Panc1 (cell line): ENCODE results near the gene CCNYL1. TPM values are rescaled to one million over a fixed set of nuclear protein-coding genes. Genes with fewer than 3 reads are reported as not detected.

Experiments used
- ATAC-seq: fragments of 200-7000 bp; cut with Tn5 transposase; 2 replicates; pipeline ENCODE4 v1.9.1; 2020; ENCODE audit warnings: mild to moderate bottlenecking, moderate library complexity
- BruUV-seq: library from RNA; stranded (reverse); fragments of 400-500 nt; replicated peaks from 2 replicates; lab custom pipeline; 2021; lab: Mats Ljungman, UMichigan
- CTCF ChIA-PET: fragments of 300-600 bp; sonication (Branson Sonifier 250); formaldehyde crosslinking; loops from one replicate; lab custom pipeline; 2022; ENCODE audit warnings: antibody characterized with exemption; lab: Charles Lee
- POLR2A ChIA-PET: fragments of 300-600 bp; sonication (Branson Sonifier 250); formaldehyde crosslinking; loops from one replicate; lab custom pipeline; 2022; ENCODE audit warnings: antibody characterized with exemption; lab: Charles Lee
- DNase-seq: peaks from one replicate; pipeline ENCODE4 v3.0.0-alpha.2; 2010; ENCODE audit warnings: low read depth, low spot score
- H3K27ac ChIP-seq: 2 replicates; pipeline ENCODE4 v1.5.1; 2011; ENCODE audit warnings: mild to moderate bottlenecking, low read length, inconsistent platforms
- H3K27me3 ChIP-seq: fragments of 200-500 bp; sonication (Bioruptor generic); 2 replicates; pipeline ENCODE4 v1.6.0; 2014; ENCODE audit warnings: low read length, inconsistent platforms; ENCODE audit not compliant: control insufficient read depth, insufficient read depth
- H3K36me3 ChIP-seq: fragments of 200-500 bp; sonication (Bioruptor generic); 2 replicates; pipeline ENCODE4 v1.5.1; 2014; ENCODE audit warnings: inconsistent platforms, mild to moderate bottlenecking, low read length, moderate library complexity; ENCODE audit not compliant: control insufficient read depth, insufficient read depth
- H3K4me1 ChIP-seq: 2 replicates; pipeline ENCODE4 v1.5.1; 2011; ENCODE audit warnings: inconsistent platforms, mild to moderate bottlenecking, low read length, moderate library complexity; ENCODE audit not compliant: control insufficient read depth, insufficient read depth
- H3K4me3 ChIP-seq, 2 experiments: 2 replicates each; pipeline ENCODE4 v1.5.1; 2011 to 2012; ENCODE audit warnings: low read depth in 2 of 2, low read length in 2 of 2, mild to moderate bottlenecking in 2 of 2, inconsistent platforms in 1 of 2, moderate library complexity in 1 of 2
- H3K9me3 ChIP-seq: fragments of 200-500 bp; sonication (Bioruptor generic); 2 replicates; pipeline ENCODE4 v1.5.1; 2014; ENCODE audit warnings: low read depth, mild to moderate bottlenecking, inconsistent platforms, low read length, moderate library complexity; ENCODE audit not compliant: control insufficient read depth, insufficient read depth
- POLR2AphosphoS5 ChIP-seq: IDR thresholded peaks from 2 replicates; pipeline ENCODE4 v1.6.1; 2012; ENCODE audit warnings: mild to moderate bottlenecking, low read depth, low read length, moderate library complexity
- SIN3A ChIP-seq: IDR thresholded peaks from 2 replicates; pipeline ENCODE4 v1.6.1; 2012; ENCODE audit warnings: low read depth, mild to moderate bottlenecking, low read length, moderate library complexity, borderline replicate concordance; ENCODE audit not compliant: insufficient read depth
- TCF7L2 ChIP-seq: IDR thresholded peaks from 2 replicates; pipeline ENCODE4 v1.6.1; 2011; ENCODE audit warnings: mild to moderate bottlenecking, low read depth, low read length, inconsistent platforms
- in situ Hi-C: cut with HindIII; loops from 2 replicates; pipeline ENCODE4 v1.10.0; 2016; ENCODE audit warnings: low sequenced_read_pairs, low pct_unique_long_range_greater_than_20kb
- intact Hi-C: fragments of 100-400 bp; cut with micrococcal nuclease; formaldehyde crosslinking; loops from one replicate; pipeline ENCODE4 v1.10.0; 2022; ENCODE audit not compliant: unreplicated experiment
- total RNA-seq: library from RNA; stranded (reverse); gene quantifications from one replicate; pipeline ENCODE4 v1.2.1, GENCODE V29; 2021; ENCODE audit not compliant: unreplicated experiment
- TF ChIP-seq, protein P1 (sequence below), 2 experiments: IDR thresholded peaks; 2 replicates each; pipeline ENCODE4 v1.6.1; 2011 to 2012; ENCODE audit warnings: low read depth in 2 of 2, control low read depth in 1 of 2, low read length in 1 of 2, mild to moderate bottlenecking in 1 of 2, moderate library complexity in 1 of 2; ENCODE audit not compliant: insufficient read depth in 1 of 2
- TF ChIP-seq, protein P2 (sequence below): fragments of 450-650 bp; IDR thresholded peaks from 2 replicates; pipeline ENCODE4 v1.5.1; 2017; ENCODE audit warnings: mild to moderate bottlenecking

Gene CCNYL1
- total RNA-seq, 1 experiment from 2014 or later: 31.4 TPM

DNA sequence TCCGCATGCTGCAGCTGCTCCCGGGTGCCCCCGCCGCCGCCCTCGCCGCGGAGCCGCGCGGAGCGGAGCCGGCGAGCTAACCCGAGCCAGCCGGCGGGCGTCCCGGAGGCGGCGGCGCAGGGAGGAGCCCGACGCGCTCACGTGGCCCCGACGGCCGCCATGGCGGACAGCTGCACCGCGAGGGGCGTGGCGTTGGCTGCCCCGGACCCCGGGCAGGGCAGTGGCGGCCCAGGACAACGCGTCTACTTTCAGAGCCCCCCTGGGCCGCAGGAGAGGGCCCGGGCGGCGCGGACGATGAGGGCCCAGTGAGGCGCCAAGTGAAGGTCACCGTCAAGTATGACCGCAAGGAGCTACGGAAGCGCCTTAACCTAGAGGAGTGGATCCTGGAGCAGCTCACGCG, 30.0 kb upstream of the CCNYL1 start:
- in situ Hi-C loops: no loop called here
- no peak overlapping the region for H3K27ac ChIP-seq
- intact Hi-C loops: no loop called here
- H3K27me3 ChIP-seq: no peaks in the 10 kb centered on the region
- no peak overlapping the region for H3K4me3 ChIP-seq
- peaks cover 9% of the 10 kb centered on the region for H3K4me1 ChIP-seq
- POLR2A ChIA-PET: no interaction called here
- no peak for TF ChIP-seq POLR2AphosphoS5
- TF ChIP-seq SIN3A: no peak
- TF ChIP-seq, protein P1, sequence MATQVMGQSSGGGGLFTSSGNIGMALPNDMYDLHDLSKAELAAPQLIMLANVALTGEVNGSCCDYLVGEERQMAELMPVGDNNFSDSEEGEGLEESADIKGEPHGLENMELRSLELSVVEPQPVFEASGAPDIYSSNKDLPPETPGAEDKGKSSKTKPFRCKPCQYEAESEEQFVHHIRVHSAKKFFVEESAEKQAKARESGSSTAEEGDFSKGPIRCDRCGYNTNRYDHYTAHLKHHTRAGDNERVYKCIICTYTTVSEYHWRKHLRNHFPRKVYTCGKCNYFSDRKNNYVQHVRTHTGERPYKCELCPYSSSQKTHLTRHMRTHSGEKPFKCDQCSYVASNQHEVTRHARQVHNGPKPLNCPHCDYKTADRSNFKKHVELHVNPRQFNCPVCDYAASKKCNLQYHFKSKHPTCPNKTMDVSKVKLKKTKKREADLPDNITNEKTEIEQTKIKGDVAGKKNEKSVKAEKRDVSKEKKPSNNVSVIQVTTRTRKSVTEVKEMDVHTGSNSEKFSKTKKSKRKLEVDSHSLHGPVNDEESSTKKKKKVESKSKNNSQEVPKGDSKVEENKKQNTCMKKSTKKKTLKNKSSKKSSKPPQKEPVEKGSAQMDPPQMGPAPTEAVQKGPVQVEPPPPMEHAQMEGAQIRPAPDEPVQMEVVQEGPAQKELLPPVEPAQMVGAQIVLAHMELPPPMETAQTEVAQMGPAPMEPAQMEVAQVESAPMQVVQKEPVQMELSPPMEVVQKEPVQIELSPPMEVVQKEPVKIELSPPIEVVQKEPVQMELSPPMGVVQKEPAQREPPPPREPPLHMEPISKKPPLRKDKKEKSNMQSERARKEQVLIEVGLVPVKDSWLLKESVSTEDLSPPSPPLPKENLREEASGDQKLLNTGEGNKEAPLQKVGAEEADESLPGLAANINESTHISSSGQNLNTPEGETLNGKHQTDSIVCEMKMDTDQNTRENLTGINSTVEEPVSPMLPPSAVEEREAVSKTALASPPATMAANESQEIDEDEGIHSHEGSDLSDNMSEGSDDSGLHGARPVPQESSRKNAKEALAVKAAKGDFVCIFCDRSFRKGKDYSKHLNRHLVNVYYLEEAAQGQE (IDR thresholded peaks at IDR 0.05; ENCODE audit: insufficient read depth in 1 of 2, low read depth in 2 of 2, low read length in 1 of 2): no peak
- TF ChIP-seq TCF7L2: no peak
- TF ChIP-seq, protein P2, sequence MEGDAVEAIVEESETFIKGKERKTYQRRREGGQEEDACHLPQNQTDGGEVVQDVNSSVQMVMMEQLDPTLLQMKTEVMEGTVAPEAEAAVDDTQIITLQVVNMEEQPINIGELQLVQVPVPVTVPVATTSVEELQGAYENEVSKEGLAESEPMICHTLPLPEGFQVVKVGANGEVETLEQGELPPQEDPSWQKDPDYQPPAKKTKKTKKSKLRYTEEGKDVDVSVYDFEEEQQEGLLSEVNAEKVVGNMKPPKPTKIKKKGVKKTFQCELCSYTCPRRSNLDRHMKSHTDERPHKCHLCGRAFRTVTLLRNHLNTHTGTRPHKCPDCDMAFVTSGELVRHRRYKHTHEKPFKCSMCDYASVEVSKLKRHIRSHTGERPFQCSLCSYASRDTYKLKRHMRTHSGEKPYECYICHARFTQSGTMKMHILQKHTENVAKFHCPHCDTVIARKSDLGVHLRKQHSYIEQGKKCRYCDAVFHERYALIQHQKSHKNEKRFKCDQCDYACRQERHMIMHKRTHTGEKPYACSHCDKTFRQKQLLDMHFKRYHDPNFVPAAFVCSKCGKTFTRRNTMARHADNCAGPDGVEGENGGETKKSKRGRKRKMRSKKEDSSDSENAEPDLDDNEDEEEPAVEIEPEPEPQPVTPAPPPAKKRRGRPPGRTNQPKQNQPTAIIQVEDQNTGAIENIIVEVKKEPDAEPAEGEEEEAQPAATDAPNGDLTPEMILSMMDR: no peak
- no peaks in the 10 kb centered on the region for H3K9me3 ChIP-seq
- no peak for DNase-seq
- no peaks in the 10 kb centered on the region for H3K36me3 ChIP-seq
- ATAC-seq: no peak
- no TSS peak for BruUV-seq
- CTCF ChIA-PET: no interaction called here

DNA sequence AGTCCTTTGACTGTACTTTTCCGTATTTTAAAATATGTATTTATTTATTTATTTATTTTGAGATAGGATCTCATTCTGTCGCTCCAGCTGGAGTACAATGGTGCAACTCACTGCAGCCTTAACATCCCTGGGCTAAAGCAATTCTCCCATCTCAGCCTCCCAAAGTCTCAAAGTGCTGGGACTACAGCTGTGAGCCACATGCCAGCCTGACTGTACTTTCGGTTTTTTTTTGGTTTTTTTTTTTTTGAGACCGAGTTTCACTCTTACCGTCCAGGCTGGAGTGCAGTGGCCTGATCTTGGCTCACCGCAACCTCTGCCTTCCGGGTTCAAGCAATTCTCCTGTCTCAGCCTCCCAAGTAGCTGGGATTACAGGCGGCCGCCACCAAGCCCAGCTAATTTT, 28.9 kb upstream of the CCNYL1 start:
- BruUV-seq: no TSS peak
- ATAC-seq: no peak
- no peak overlapping the region; the same call in 1 of the 2 replicates for H3K27ac ChIP-seq

More for the DNA sequence above, 28.9 kb upstream of the CCNYL1 start:
- in situ Hi-C loops: no loop called here
- H3K27me3 ChIP-seq: no peaks in the 10 kb centered on the region
- H3K4me1 ChIP-seq: peaks cover 6% of the 10 kb centered on the region
- H3K36me3 ChIP-seq: no peaks in the 10 kb centered on the region
- no peak for DNase-seq
- H3K9me3 ChIP-seq: no peaks in the 10 kb centered on the region
- POLR2A ChIA-PET: no interaction called here
- TF ChIP-seq SIN3A (no peak), TCF7L2 (no peak), POLR2AphosphoS5 (no peak)
- TF ChIP-seq, protein P2: no peak
- TF ChIP-seq, protein P1 (IDR thresholded peaks at IDR 0.05; ENCODE audit: insufficient read depth in 1 of 2, low read depth in 2 of 2, low read length in 1 of 2): no peak
- CTCF ChIA-PET: no interaction called here
- H3K4me3 ChIP-seq: no peak overlapping the region
- intact Hi-C loops: no loop called here
